Vagina (tissue), 2 donors: Measurements from ENCODE around the gene CRIP2.

Experiments
- POLR2A ChIP-seq, 2 donors: fragments of 450-650 bp; IDR thresholded peaks; one replicate each; pipeline ENCODE4 v1.6.1; 2017; ENCODE audit warnings: antibody characterized with exemption in 2 of 2, mild to moderate bottlenecking in 2 of 2, moderate library complexity in 2 of 2
- TF ChIP-seq, protein P1 (sequence below), 3 experiments: fragments of 450-650 bp in 2 of 3; fragments of 200-600 bp in 1 of 3; sonication (generic) in 1 of 3; IDR thresholded peaks; one replicate each; pipeline ENCODE4 v1.5.1; 2017 to 2019; ENCODE audit warnings: antibody characterized with exemption in 3 of 3, mild to moderate bottlenecking in 2 of 3, moderate library complexity in 2 of 3

DNA sequence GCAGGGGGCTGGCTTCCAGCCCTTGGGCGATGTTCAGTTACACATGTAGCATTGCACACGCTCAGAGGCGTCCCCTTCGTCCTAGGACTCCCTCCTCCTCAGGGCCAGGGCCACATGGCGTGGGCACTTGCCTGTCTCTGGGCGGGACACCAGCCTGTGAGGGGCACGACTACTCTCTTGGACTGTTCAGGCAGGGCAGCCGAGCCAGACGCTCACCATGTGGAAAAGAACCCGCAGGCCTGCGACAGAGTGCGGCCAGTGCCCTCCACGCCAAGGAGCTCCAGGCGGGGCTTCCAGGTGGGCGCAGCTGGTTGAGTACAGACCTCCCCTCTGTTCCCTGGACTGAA lies 34.1 kb upstream of the CRIP2 start:
- TF ChIP-seq, protein P1, sequence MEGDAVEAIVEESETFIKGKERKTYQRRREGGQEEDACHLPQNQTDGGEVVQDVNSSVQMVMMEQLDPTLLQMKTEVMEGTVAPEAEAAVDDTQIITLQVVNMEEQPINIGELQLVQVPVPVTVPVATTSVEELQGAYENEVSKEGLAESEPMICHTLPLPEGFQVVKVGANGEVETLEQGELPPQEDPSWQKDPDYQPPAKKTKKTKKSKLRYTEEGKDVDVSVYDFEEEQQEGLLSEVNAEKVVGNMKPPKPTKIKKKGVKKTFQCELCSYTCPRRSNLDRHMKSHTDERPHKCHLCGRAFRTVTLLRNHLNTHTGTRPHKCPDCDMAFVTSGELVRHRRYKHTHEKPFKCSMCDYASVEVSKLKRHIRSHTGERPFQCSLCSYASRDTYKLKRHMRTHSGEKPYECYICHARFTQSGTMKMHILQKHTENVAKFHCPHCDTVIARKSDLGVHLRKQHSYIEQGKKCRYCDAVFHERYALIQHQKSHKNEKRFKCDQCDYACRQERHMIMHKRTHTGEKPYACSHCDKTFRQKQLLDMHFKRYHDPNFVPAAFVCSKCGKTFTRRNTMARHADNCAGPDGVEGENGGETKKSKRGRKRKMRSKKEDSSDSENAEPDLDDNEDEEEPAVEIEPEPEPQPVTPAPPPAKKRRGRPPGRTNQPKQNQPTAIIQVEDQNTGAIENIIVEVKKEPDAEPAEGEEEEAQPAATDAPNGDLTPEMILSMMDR (IDR thresholded peaks at IDR 0.05): no peak
- TF ChIP-seq POLR2A (IDR thresholded peaks at IDR 0.05): no peak
